ENCODE measurements around the gene PI4KA. TPM values are rescaled to one million over a fixed set of nuclear protein-coding genes. Genes with fewer than 3 reads are reported as not detected.

PI4KA gene
- total and polyA plus RNA-seq, 4 donors: 35.4 to 107 (median 50.3) TPM

- WGBS, 2 donors: 82 to 86% methylated on average over 3 of the region's 3 CpGs
- no peak for DNase-seq
- TF ChIP-seq CTCF (IDR thresholded peaks at IDR 0.05; ENCODE audit: control extremely low read depth, extremely low read depth): no peak
These were observed 65.5 kb downstream of the PI4KA start for GRCh38 chr22:20792966-20793728.

DNA sequence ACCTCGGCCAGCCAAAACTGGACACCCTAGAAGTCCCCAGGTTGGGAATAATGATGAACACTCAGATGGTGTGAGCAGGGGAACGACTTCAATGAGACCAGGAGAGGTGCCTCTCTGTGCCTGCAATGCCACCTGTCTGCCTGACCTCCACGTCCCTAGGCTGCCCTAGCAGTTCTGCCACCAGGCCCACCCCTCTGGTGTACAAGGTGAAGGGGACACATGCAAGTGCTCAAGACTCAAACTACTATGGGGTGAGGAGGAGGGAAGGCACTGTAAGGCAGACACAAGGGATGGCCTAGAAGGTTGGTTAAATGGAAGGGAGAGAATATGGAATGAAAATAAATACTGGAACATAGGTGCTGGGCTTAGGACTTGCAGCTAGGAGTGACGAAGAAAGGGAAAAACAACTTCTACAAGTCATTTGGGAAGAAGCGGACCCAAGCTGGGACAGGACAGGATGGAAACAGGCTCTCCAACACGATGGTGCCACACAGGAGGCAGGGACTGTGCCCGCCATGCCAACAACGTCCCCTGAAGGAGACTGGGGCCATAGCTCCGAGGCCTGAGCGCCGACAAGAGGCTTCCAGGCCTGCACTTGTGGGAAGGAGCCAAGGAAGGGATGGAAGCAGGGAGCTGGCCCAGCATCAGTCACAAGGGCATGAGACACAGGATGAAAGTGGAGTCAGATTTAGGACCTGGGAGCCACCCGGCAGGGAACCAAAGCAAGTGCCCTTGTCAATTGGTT lies 66.2 kb downstream of the PI4KA start:
- no peak overlapping the region for H3K9ac ChIP-seq (ENCODE audit: insufficient read depth in 1 of 2, low read length in 2 of 2)
- H3K27ac ChIP-seq (ENCODE audit: low read depth in 1 of 2, low read length in 1 of 2): no peak overlapping the region
- 96 to 97% methylated on average over 12 of the region's 12 CpGs for WGBS, 2 donors
- TF ChIP-seq CTCF (IDR thresholded peaks at IDR 0.05; ENCODE audit: control extremely low read depth, extremely low read depth): no peak
- no peaks in the 10 kb centered on the region for H3K9me3 ChIP-seq (ENCODE audit: control insufficient read depth in 4 of 4, insufficient read depth in 3 of 4, low read length in 3 of 4)
- no peaks in the 10 kb centered on the region for H3K27me3 ChIP-seq (ENCODE audit: control insufficient read depth in 3 of 3, insufficient read depth in 3 of 3, low read length in 2 of 3)
- no peaks in the 10 kb centered on the region for H3K4me1 ChIP-seq (ENCODE audit: control insufficient read depth in 5 of 5, insufficient read depth in 5 of 5, low read length in 5 of 5)
- no peak for DNase-seq
- no peak for ATAC-seq (ENCODE audit: insufficient read depth, low FRiP score)
- no peak overlapping the region for H3K4me3 ChIP-seq
- peaks cover 0 to 42% (median 3%) of the 10 kb centered on the region in 4 donors for H3K36me3 ChIP-seq (ENCODE audit: control insufficient read depth in 4 of 4, insufficient read depth in 4 of 4, low read length in 4 of 4)

More at GRCh38 chr22:20792966-20793728, 65.5 kb downstream of the PI4KA start:
- no peaks in the 10 kb centered on the region for H3K9me3 ChIP-seq (ENCODE audit: control insufficient read depth in 4 of 4, insufficient read depth in 3 of 4, low read length in 3 of 4)
- peaks cover 0 to 41% (median 5%) of the 10 kb centered on the region in 4 donors for H3K36me3 ChIP-seq (ENCODE audit: control insufficient read depth in 4 of 4, insufficient read depth in 4 of 4, low read length in 4 of 4)
- no peaks in the 10 kb centered on the region for H3K27me3 ChIP-seq (ENCODE audit: control insufficient read depth in 3 of 3, insufficient read depth in 3 of 3, low read length in 2 of 3)
- H3K4me3 ChIP-seq: no peak overlapping the region
- no peak for ATAC-seq (ENCODE audit: insufficient read depth, low FRiP score)
- H3K4me1 ChIP-seq (ENCODE audit: control insufficient read depth in 5 of 5, insufficient read depth in 5 of 5, low read length in 5 of 5): no peaks in the 10 kb centered on the region
- no peak overlapping the region for H3K27ac ChIP-seq (ENCODE audit: low read depth in 1 of 2, low read length in 1 of 2)
- no peak overlapping the region for H3K9ac ChIP-seq (ENCODE audit: insufficient read depth in 1 of 2, low read length in 2 of 2)

GRCh38 chr22:20788627-20789344 lies 69.8 kb downstream of the PI4KA start:
- peaks cover 0 to 2% (median 0%) of the 10 kb centered on the region in 5 donors for H3K4me1 ChIP-seq (ENCODE audit: control insufficient read depth in 5 of 5, insufficient read depth in 5 of 5, low read length in 5 of 5)
- WGBS, 2 donors: 94 to 96% methylated on average over 5 of the region's 5 CpGs
- no peak for DNase-seq

More at GRCh38 chr22:20788627-20789344, 69.8 kb downstream of the PI4KA start:
- no peak for TF ChIP-seq CTCF (IDR thresholded peaks at IDR 0.05; ENCODE audit: control extremely low read depth, extremely low read depth)
- ATAC-seq (ENCODE audit: insufficient read depth, low FRiP score): no peak
- Histone ChIP-seq H3K27ac (ENCODE audit: low read depth in 1 of 2, low read length in 1 of 2) (peak overlapping the region in 1 of 2 donors; percentile 27), H3K27me3 (ENCODE audit: control insufficient read depth in 3 of 3, insufficient read depth in 3 of 3, low read length in 2 of 3) (no peaks in the 10 kb centered on the region), H3K4me3 (no peak overlapping the region), H3K9ac (ENCODE audit: insufficient read depth in 1 of 2, low read length in 2 of 2) (no peak overlapping the region), H3K36me3 (ENCODE audit: control insufficient read depth in 4 of 4, insufficient read depth in 4 of 4, low read length in 4 of 4) (peaks cover 0 to 29% (median 0%) of the 10 kb centered on the region in 4 donors), H3K9me3 (ENCODE audit: control insufficient read depth in 4 of 4, insufficient read depth in 3 of 4, low read length in 3 of 4) (no peaks in the 10 kb centered on the region)

All from lung (tissue), 12 donors.